GM12801 (cell line): ENCODE results near the gene ACKR4.

Experiments
- TF ChIP-seq, protein P1 (sequence below): IDR thresholded peaks from one replicate; pipeline ENCODE4 v1.5.1; 2011; ENCODE audit warnings: control low read depth; ENCODE audit not compliant: insufficient read length; ENCODE audit errors: extremely low read depth

The ACKR4 gene

DNA sequence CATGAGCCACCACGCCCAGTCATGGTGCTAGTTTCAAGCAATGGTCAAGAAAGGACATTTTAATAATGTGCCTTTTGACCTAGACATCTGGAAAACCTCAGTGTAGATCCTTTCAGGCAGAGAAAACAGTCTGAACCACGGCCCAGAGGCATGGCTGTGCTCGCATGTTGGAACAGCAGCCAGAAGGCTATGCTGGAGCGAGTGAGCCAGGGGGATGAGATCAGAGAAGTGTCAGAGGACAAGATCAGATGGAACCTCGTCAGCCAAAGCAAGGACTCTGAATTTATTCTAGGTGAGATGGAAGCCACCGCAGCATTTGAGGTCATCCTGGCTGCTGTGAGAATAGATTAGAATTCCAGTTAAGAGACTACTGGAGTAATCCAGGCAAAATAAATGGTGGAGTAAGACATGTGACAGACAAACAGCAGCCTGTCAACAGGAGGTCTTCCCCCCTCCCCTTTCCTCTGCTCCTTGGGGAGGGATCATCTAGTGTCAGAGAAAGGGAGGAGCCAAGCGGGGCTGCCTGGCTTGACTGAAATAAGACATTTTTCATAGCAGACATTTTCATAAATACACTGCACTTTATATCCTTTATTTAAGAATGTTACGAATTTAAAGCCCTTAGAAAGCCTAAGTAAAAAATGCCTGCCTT lies 40.4 kb upstream of the ACKR4 start:
- TF ChIP-seq, protein P1, sequence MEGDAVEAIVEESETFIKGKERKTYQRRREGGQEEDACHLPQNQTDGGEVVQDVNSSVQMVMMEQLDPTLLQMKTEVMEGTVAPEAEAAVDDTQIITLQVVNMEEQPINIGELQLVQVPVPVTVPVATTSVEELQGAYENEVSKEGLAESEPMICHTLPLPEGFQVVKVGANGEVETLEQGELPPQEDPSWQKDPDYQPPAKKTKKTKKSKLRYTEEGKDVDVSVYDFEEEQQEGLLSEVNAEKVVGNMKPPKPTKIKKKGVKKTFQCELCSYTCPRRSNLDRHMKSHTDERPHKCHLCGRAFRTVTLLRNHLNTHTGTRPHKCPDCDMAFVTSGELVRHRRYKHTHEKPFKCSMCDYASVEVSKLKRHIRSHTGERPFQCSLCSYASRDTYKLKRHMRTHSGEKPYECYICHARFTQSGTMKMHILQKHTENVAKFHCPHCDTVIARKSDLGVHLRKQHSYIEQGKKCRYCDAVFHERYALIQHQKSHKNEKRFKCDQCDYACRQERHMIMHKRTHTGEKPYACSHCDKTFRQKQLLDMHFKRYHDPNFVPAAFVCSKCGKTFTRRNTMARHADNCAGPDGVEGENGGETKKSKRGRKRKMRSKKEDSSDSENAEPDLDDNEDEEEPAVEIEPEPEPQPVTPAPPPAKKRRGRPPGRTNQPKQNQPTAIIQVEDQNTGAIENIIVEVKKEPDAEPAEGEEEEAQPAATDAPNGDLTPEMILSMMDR = no peak

DNA sequence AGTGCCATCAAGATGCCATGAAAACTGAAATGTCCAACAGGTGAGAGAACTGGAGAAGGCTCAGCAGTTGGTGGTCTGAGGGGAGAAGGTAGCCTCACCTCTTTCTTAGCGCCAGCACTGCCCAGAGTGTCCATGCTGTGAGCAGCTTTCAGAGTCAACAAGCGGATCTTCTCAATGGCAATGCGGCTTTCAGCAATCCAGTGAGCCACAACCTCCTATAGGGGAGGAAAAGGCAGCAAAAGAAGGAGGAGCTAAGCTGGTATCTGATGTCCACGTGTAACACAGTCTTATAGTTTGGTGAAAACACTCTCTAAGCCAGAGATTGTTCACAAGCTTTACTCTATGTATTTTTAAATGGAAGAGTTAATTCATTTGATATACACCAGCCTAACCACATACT lies 36.1 kb upstream of the ACKR4 start:
- TF ChIP-seq, protein P1 = no peak

DNA sequence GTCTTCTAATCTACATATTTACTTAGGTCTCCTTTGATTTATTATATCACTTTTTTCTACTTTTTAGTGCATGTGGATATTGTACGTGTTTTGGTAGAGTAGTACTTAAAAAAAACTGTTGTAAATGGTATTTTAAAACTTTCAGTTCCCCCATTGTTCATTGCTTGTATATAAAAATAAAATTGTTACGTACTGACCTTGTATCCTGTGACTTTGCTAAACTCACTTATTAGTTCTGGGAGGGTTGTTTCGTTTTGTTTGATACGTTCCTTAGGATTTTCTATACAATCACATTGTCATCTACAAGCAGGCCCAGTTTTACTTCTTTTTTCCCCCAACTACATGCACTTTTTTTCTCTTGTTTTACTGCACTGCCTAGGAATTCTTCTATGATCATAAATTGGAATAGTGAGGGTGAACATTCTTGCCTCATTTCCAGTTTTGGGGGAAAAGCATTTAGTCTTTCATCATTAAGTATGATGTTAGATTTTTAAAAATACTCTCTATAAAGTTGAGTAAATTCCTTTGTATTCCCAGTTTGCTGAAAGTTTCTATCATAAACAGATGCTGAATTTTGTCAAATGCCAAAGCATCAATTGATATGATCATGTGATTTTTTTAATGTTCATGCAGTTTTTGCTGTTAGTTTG lies 33.5 kb upstream of the ACKR4 start:
- TF ChIP-seq, protein P1 = no peak

DNA sequence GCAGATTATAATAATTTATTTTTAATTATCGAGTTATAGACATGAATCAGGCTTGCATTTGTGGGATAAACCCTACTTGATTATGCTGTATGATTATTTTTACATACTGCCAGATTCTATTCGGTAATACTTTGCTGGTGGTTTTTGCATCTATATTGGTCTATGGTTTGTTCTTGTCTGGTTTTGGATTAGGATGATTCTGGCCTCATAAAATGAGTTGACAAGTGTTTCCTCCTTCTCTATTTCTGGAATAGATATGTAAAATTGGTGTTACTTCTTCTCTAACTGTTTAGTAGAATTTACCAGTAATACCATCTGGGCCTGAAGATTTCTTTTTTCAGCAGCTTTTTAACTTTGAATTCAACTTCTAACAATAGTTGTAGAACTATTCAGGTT lies 33.0 kb upstream of the ACKR4 start:
- TF ChIP-seq, protein P1 = no peak

DNA sequence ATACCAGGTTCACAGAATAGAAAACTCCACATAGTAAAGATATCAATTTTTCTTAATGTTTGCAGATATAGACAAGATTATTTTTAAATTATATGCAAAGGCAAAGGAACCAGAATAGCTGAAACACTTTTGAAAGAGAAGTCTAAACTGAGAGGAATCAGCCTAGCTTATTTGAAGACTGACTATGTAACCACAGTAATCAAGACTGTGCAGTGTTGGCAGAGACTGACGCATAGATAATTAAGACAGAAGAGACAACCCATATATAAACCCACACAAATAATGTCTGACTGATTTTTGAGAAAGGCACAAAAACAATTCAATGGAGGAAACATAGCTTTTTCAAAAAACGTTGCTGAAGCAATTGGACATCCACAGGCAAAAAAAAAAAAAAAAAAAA lies 28.6 kb upstream of the ACKR4 start:
- TF ChIP-seq, protein P1 = no peak

DNA sequence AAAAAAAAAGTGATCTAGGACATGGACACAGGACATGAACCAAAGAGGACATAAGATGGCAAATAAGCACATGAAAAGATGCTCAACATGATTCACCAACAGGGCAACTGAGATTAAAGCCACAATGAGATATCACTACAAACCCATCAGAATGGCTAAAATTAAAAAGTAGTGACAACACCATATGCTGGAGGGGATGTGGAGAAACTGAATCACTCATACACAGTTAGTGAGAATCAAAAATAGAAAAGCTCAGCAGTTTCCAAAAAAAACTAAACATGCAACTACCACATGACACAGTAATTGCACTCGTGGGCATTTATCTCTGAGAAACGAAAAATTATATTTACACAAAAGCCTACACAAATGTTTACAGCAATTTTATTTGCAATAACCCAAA lies 27.9 kb upstream of the ACKR4 start:
- TF ChIP-seq, protein P1 = no peak

DNA sequence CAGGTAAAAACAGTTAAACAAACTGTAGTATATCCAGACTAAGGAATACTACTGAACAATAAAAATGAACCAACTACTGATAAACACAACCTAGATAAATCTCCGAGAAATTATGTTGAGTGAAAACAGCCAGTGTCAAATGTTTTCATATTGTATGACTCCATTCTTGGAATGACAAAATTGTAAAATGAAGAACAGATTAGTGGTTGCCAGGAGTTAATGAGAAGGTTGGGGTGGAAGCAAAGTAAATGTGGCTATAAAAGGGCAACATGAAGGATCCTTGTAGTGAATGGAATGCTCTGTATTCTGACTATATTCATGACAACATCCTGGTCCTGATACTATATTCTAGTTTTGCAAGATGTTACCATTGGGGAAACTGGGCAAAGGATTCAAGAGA lies 27.5 kb upstream of the ACKR4 start:
- TF ChIP-seq, protein P1 = no peak
